SU-DHL-6 (cell line): ENCODE measurements around the gene PLIN5.

Experiments used
- CTCF ChIP-seq: fragments of 200-600 bp; sonication (generic); IDR thresholded peaks from one replicate; pipeline ENCODE4 v1.5.1; 2017; ENCODE audit warnings: antibody characterized with exemption, mild to moderate bottlenecking, low read length, moderate library complexity; ENCODE audit not compliant: insufficient read depth, poor library complexity, severe bottlenecking
- EZH2phosphoT487 ChIP-seq: fragments of 200-600 bp; sonication (generic), shearing (Covaris generic); conservative IDR thresholded peaks from 2 replicates; pipeline ENCODE4 v1.6.1; 2018; ENCODE audit warnings: mild to moderate bottlenecking, antibody characterized with exemption, low read length, moderate library complexity, mixed read lengths

DNA sequence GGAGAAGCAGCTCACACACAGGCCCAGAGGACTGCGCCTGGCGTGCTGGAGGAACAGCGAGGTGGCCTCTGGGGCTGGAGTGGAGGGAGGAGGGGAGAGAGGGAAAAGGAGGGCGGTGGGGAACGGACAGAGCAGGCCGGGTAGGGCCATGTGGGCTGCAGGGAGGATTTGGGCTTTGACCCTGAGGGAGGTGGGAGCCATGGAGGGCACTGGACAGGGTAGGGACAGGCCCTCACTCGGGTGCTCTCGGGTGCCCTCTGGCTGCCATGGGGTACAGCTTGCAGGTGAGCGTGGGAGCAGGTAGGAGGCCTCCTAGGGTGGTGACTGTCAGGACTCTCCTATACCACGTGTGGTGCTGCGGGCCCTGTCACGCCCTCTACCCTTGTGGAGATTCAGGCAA is 39.6 kb downstream of the PLIN5 start:
- peak; percentile 46 for TF ChIP-seq CTCF
- no peak for TF ChIP-seq EZH2phosphoT487
